Fibroblast of skin of abdomen (primary cell): ENCODE measurements around the gene ROR2.

Experiments used
- DNase-seq: peaks from one replicate; pipeline ENCODE4 v3.0.0-alpha.2; 2013

The ROR2 gene

GRCh38 chr9:91771027-91771426 lies 179.0 kb downstream of the ROR2 start:
- DNase-seq = peak; percentile 97

- no peak for DNase-seq
Observed at GRCh38 chr9:91770229-91770628, 179.8 kb downstream of the ROR2 start.

GRCh38 chr9:91768977-91769916 lies 180.8 kb downstream of the ROR2 start:
- DNase-seq = no peak

- DNase-seq = no peak
Observed at GRCh38 chr9:91768507-91768906, 181.5 kb downstream of the ROR2 start.

- peak; percentile 81 for DNase-seq
Observed at GRCh38 chr9:91766315-91767069, 183.5 kb downstream of the ROR2 start.

- no peak for DNase-seq
Observed at GRCh38 chr9:91765296-91765695, 184.7 kb downstream of the ROR2 start.

- no peak for DNase-seq
Observed at GRCh38 chr9:91764661-91765060, 185.4 kb downstream of the ROR2 start.

- DNase-seq = no peak
Observed at GRCh38 chr9:91761362-91761761, 188.7 kb downstream of the ROR2 start.

GRCh38 chr9:91760906-91761305 lies 189.1 kb downstream of the ROR2 start:
- DNase-seq = no peak

- DNase-seq = peak; percentile 72
Observed at GRCh38 chr9:91758491-91758981, 191.5 kb downstream of the ROR2 start.

- DNase-seq = peak; percentile 51
Observed at GRCh38 chr9:91757782-91758181, 192.2 kb downstream of the ROR2 start.

- no peak for DNase-seq
Observed at GRCh38 chr9:91756510-91756780, 193.6 kb downstream of the ROR2 start.

- DNase-seq = peak; percentile 32
Observed at GRCh38 chr9:91755761-91756509, 194.1 kb downstream of the ROR2 start.

GRCh38 chr9:91753711-91754110 lies 196.3 kb downstream of the ROR2 start:
- DNase-seq = no peak

GRCh38 chr9:91751922-91752321 lies 198.1 kb downstream of the ROR2 start:
- DNase-seq = peak; percentile 73

GRCh38 chr9:91750343-91750742 lies 199.7 kb downstream of the ROR2 start:
- DNase-seq = no peak

- peak; percentile 78 for DNase-seq
Observed at GRCh38 chr9:91746904-91747303, 203.1 kb downstream of the ROR2 start.

- no peak for DNase-seq
Observed at GRCh38 chr9:91746357-91746756, 203.7 kb downstream of the ROR2 start.

- DNase-seq = no peak
Observed at GRCh38 chr9:91744114-91744513, 205.9 kb downstream of the ROR2 start.

- peak; percentile 68 for DNase-seq
Observed at GRCh38 chr9:91741522-91741921, 208.5 kb downstream of the ROR2 start.

GRCh38 chr9:91740701-91741100 lies 209.3 kb downstream of the ROR2 start:
- peak; percentile 78 for DNase-seq

GRCh38 chr9:91736898-91737601 lies 213.0 kb downstream of the ROR2 start:
- no peak for DNase-seq
